CD14-positive monocyte (primary cell): ENCODE results near the gene RBMS1. TPM values are rescaled to one million over a fixed set of nuclear protein-coding genes. Genes with fewer than 3 reads are reported as not detected.

Experiments
- DNase-seq, 3 donors: peaks; one replicate each; pipeline ENCODE4 v3.0.0-alpha.2; 2011 to 2022
- H2AFZ ChIP-seq: 2 replicates; pipeline ENCODE4 v1.6.0; 2012; ENCODE audit warnings: mild to moderate bottlenecking, low read depth, low read length, inconsistent platforms; ENCODE audit not compliant: insufficient read depth, poor library complexity, severe bottlenecking
- H3K27ac ChIP-seq, 2 donors: 1 replicate in 1 of 2; 2 replicates in 1 of 2; pipeline ENCODE4 v1.5.1; 2012 to 2013; ENCODE audit warnings: low read length in 2 of 2, control low read depth in 1 of 2, inconsistent platforms in 1 of 2, low read depth in 1 of 2, mild to moderate bottlenecking in 1 of 2
- H3K27me3 ChIP-seq, 2 donors: one replicate each; pipeline versions ENCODE4 v1.6.0 to v1.6.1; 2011 to 2013; ENCODE audit warnings: low read length in 2 of 2; ENCODE audit not compliant: control insufficient read depth in 2 of 2, insufficient read depth in 2 of 2
- H3K36me3 ChIP-seq, 2 donors: replicated peaks in 1 of 2; 1 replicate in 1 of 2; 2 replicates in 1 of 2; pipeline versions ENCODE4 v1.5.1 to v1.6.1; 2012 to 2013; ENCODE audit warnings: low read length in 2 of 2, control low read depth in 1 of 2, inconsistent platforms in 1 of 2, mild to moderate bottlenecking in 1 of 2; ENCODE audit not compliant: insufficient read depth in 2 of 2, control insufficient read depth in 1 of 2
- H3K4me1 ChIP-seq, 2 donors: 1 replicate in 1 of 2; 2 replicates in 1 of 2; pipeline versions ENCODE4 v1.5.1 to v1.6.1; 2012 to 2013; ENCODE audit warnings: low read length in 2 of 2, control low read depth in 1 of 2, inconsistent platforms in 1 of 2, mild to moderate bottlenecking in 1 of 2, moderate library complexity in 1 of 2; ENCODE audit not compliant: insufficient read depth in 2 of 2, control insufficient read depth in 1 of 2
- H3K4me2 ChIP-seq: replicated peaks from 2 replicates; pipeline ENCODE3; 2012; ENCODE audit warnings: low read length, moderate library complexity, mild to moderate bottlenecking; ENCODE audit not compliant: poor library complexity, severe bottlenecking; ENCODE audit errors: extremely low read depth
- H3K4me3 ChIP-seq, 3 experiments: fragments of 200-600 bp in 1 of 3; sonication (generic) in 1 of 3; replicated peaks in 1 of 3; 1 replicate in 2 of 3; 2 replicates in 1 of 3; pipeline ENCODE4 v1.5.1; 2011 to 2013; ENCODE audit warnings: low read length in 3 of 3, mild to moderate bottlenecking in 3 of 3, control low read depth in 2 of 3, low read depth in 2 of 3, inconsistent platforms in 1 of 3, moderate library complexity in 1 of 3
- H3K79me2 ChIP-seq: 2 replicates; pipeline ENCODE4 v1.6.0; 2012; ENCODE audit warnings: mild to moderate bottlenecking, control low read depth, inconsistent platforms, low read length, moderate library complexity; ENCODE audit not compliant: insufficient read depth
- H3K9ac ChIP-seq: 2 replicates; pipeline ENCODE4 v1.6.0; 2017; ENCODE audit warnings: low read length, mild to moderate bottlenecking; ENCODE audit not compliant: insufficient read depth, poor library complexity, severe bottlenecking
- H3K9me3 ChIP-seq, 2 donors: replicated peaks in 1 of 2; 1 replicate in 1 of 2; 2 replicates in 1 of 2; pipeline versions ENCODE4 v1.5.1 to v1.6.1; 2012 to 2013; ENCODE audit warnings: low read length in 2 of 2, control low read depth in 1 of 2; ENCODE audit not compliant: control insufficient read depth in 1 of 2, insufficient read depth in 1 of 2
- H4K20me1 ChIP-seq: 2 replicates; pipeline ENCODE4 v1.6.0; 2012; ENCODE audit warnings: mild to moderate bottlenecking, low read length, control low read depth, moderate library complexity; ENCODE audit not compliant: insufficient read depth
- H3K27ac Mint-ChIP-seq, 7 donors: one replicate each; pipeline ENCODE4 v1.8.0; 2020; ENCODE audit warnings: mild to moderate bottlenecking in 7 of 7, mixed read lengths in 7 of 7, moderate library complexity in 6 of 7, inconsistent platforms in 2 of 7
- H3K27me3 Mint-ChIP-seq, 3 donors: one replicate each; pipeline ENCODE4 v1.8.0; 2021 to 2022; ENCODE audit warnings: low read depth in 3 of 3, mild to moderate bottlenecking in 3 of 3, mixed read lengths in 3 of 3, moderate library complexity in 3 of 3, inconsistent platforms in 1 of 3
- H3K36me3 Mint-ChIP-seq, 2 donors: one replicate each; pipeline ENCODE4 v1.8.0; 2020; ENCODE audit warnings: mixed read lengths in 2 of 2, inconsistent platforms in 1 of 2, mild to moderate bottlenecking in 1 of 2
- H3K4me1 Mint-ChIP-seq: one replicate; pipeline ENCODE4 v1.8.0; 2020; ENCODE audit warnings: mild to moderate bottlenecking, mixed read lengths
- H3K4me3 Mint-ChIP-seq, 2 donors: one replicate each; pipeline ENCODE4 v1.8.0; 2020; ENCODE audit warnings: mild to moderate bottlenecking in 2 of 2, mixed read lengths in 2 of 2, moderate library complexity in 1 of 2
- H3K9me3 Mint-ChIP-seq, 7 donors: one replicate each; pipeline ENCODE4 v1.8.0; 2020 to 2022; ENCODE audit warnings: mixed read lengths in 7 of 7, mild to moderate bottlenecking in 6 of 7, moderate library complexity in 6 of 7, inconsistent platforms in 2 of 7
- CTCF ChIP-seq: fragments of 200-600 bp; IDR thresholded peaks from one replicate; pipeline ENCODE4 v1.8.0; 2022; ENCODE audit warnings: antibody characterized with exemption, mild to moderate bottlenecking
- WGBS: methylation state at CpG from one replicate; pipeline ENCODE4 v1.1.5; 2013; ENCODE audit warnings: missing lambda C conversion rate; ENCODE audit not compliant: insufficient coverage; 5-methylcytosine and 5-hydroxymethylcytosine counted together
- intact Hi-C, 2 donors: fragments of 100-400 bp; cut with micrococcal nuclease; formaldehyde crosslinking; loops; one replicate each; pipeline versions ENCODE4 v1.15.0 to v1.15.1; 2023
- polyA plus RNA-seq, 3 donors: library from polyadenylated mRNA; depleted of rRNA in 1 of 3; unstranded in 2 of 3; stranded (reverse) in 1 of 3; fragments of 300-500 nt in 2 of 3; fragments of >200 nt in 1 of 3; fragmentation: Illumina TruSeq in 2 of 3; gene quantifications; 1 replicate in 2 of 3; 2 replicates in 1 of 3; pipeline ENCODE4 v1.2.3, GENCODE V29; 2012 to 2021

The RBMS1 gene
- polyA plus RNA-seq, 3 donors: 88.2 to 91.2 (median 89.4) TPM

- H3K27me3 ChIP-seq: no peaks in the 10 kb centered on the region
- no peak overlapping the region for H3K4me2 ChIP-seq
- no peaks in the 10 kb centered on the region for H3K9me3 Mint-ChIP-seq
- H4K20me1 ChIP-seq: no peaks in the 10 kb centered on the region
- no peak overlapping the region for H3K27ac Mint-ChIP-seq
- intact Hi-C loops: no loop called here
- no peak overlapping the region for H2AFZ ChIP-seq
- H3K36me3 ChIP-seq: peaks cover 2 to 6% of the 10 kb centered on the region in 2 donors
- H3K4me1 Mint-ChIP-seq: peaks cover 23% of the 10 kb centered on the region
- no peaks in the 10 kb centered on the region for H3K9me3 ChIP-seq
- peaks cover 5 to 6% of the 10 kb centered on the region in 2 donors for H3K36me3 Mint-ChIP-seq
- no peak overlapping the region for H3K27ac ChIP-seq
- no peak overlapping the region for H3K4me3 Mint-ChIP-seq
- H3K27me3 Mint-ChIP-seq: peaks cover 0 to 6% (median 3%) of the 10 kb centered on the region in 3 donors
- DNase-seq: peak in 1 of 3 donors; percentile 23
- H3K4me1 ChIP-seq: peaks cover 15 to 18% of the 10 kb centered on the region in 2 donors
- WGBS: 93% methylated on average over 4 of the region's 7 CpGs
- no peaks in the 10 kb centered on the region for H3K79me2 ChIP-seq
- TF ChIP-seq CTCF: no peak
- H3K9ac ChIP-seq: no peak overlapping the region
- H3K4me3 ChIP-seq: no peak overlapping the region
These were observed 227.5 kb downstream of the RBMS1 start for GRCh38 chr2:160266037-160266551.

GRCh38 chr2:160264308-160264707 lies 229.3 kb downstream of the RBMS1 start:
- H3K4me1 Mint-ChIP-seq: peaks cover 9% of the 10 kb centered on the region
- H3K27me3 ChIP-seq: no peaks in the 10 kb centered on the region
- H3K4me1 ChIP-seq: peaks cover 1 to 3% of the 10 kb centered on the region in 2 donors
- H3K27ac Mint-ChIP-seq: no peak overlapping the region
- H3K9ac ChIP-seq: no peak overlapping the region
- no peak for DNase-seq
- no peaks in the 10 kb centered on the region for H4K20me1 ChIP-seq
- H3K4me3 Mint-ChIP-seq: no peak overlapping the region
- H3K36me3 ChIP-seq: no peaks in the 10 kb centered on the region
- H3K36me3 Mint-ChIP-seq: no peaks in the 10 kb centered on the region
- H3K27ac ChIP-seq: no peak overlapping the region
- no peak overlapping the region for H2AFZ ChIP-seq
- H3K4me2 ChIP-seq: no peak overlapping the region
- peaks cover 0 to 3% (median 0%) of the 10 kb centered on the region in 7 donors for H3K9me3 Mint-ChIP-seq
- intact Hi-C loops: no loop called here
- no peaks in the 10 kb centered on the region for H3K79me2 ChIP-seq
- TF ChIP-seq CTCF: no peak
- H3K9me3 ChIP-seq: no peaks in the 10 kb centered on the region
- 89% methylated on average over 1 of the region's 1 CpG for WGBS
- H3K27me3 Mint-ChIP-seq: peaks cover 0 to 4% (median 3%) of the 10 kb centered on the region in 3 donors
- no peak overlapping the region for H3K4me3 ChIP-seq
